NCI-H146 (cell line): ENCODE results near the gene MED27.

Experiments used
- DNase-seq: peaks from one replicate; lab custom pipeline; 2025; lab: John Stamatoyannopoulos, UW

MED27 gene

DNA sequence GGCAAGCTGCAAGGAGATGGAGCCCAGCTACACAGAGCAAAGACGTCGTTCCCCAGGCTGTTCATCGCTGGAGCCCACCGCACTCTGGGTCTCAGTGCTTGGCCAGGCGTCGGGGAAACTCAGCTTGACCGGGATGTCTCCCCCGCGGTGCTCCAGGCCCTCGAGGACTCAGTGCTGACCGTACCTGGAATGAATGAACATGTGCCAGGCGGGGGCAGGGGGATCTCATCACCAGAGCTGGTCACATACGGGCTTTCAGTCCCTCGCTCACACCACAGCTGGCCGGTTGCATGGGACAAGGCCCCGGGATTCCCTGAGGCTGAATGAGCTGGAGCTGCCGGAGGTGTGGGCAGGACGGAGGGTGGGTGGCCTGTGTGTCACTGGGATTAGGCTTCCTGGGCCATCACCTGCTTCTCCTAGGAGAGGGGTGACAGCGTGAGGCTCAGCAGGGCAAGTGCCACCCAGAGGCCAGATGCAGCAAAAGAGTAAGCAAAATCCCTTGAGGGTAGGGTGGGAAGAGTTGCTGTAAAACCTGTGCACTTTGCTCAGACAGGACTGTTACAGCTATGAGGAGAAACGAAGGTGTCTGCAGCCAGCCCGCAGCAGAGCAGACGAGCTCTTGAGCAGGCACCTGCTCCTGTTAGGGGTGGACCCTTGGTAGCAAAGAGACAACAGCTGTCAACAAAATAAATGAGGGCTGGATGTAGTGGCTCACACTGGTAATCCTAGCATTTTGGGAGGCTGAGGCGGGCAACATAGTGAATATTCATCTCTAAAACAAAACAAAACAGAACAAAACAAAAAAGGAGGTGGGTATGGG lies 269.1 kb downstream of the MED27 start:
- DNase-seq = peak; percentile 28
